Spinal cord (tissue), 10 donors: ENCODE results near the gene GCNT3. TPM values are rescaled to one million over a fixed set of nuclear protein-coding genes. Genes with fewer than 3 reads are reported as not detected.

Source experiments
- DNase-seq, 6 donors: peaks; one replicate each; pipeline versions ENCODE4 v3.0.0 to v3.0.0-alpha.2; 2013 to 2015; ENCODE audit warnings: low spot score in 6 of 6, low read depth in 4 of 6
- H3K27ac ChIP-seq: one replicate; pipeline ENCODE4 v1.5.1; 2013; ENCODE audit warnings: low read depth, low read length, control low read depth
- H3K27me3 ChIP-seq: one replicate; pipeline ENCODE4 v1.6.1; 2013; ENCODE audit warnings: low read length; ENCODE audit not compliant: control insufficient read depth, insufficient read depth
- H3K36me3 ChIP-seq: one replicate; pipeline ENCODE4 v1.6.1; 2013; ENCODE audit warnings: low read length; ENCODE audit not compliant: control insufficient read depth, insufficient read depth
- H3K4me1 ChIP-seq: one replicate; pipeline ENCODE4 v1.6.1; 2013; ENCODE audit warnings: low read length; ENCODE audit not compliant: control insufficient read depth, insufficient read depth
- H3K4me3 ChIP-seq: one replicate; pipeline ENCODE4 v1.5.1; 2013; ENCODE audit warnings: low read depth, low read length, control low read depth
- H3K9me3 ChIP-seq: one replicate; pipeline ENCODE4 v1.6.1; 2013; ENCODE audit warnings: low read length; ENCODE audit not compliant: control insufficient read depth, insufficient read depth
- WGBS: methylation state at CpG from one replicate; pipeline ENCODE4 v1.1.5; 2013; ENCODE audit warnings: missing lambda C conversion rate; ENCODE audit not compliant: insufficient coverage; 5-methylcytosine and 5-hydroxymethylcytosine counted together
- polyA plus RNA-seq, 2 donors: library from polyadenylated mRNA; unstranded; fragments of 120-200 nt; gene quantifications; one replicate each; pipeline ENCODE4 v1.2.1, GENCODE V29; 2013; ENCODE audit not compliant: insufficient read length in 2 of 2
- small RNA-seq: library from RNA; depleted of rRNA; stranded (forward); fragments of <200 nt; gene quantifications from one replicate; pipeline ENCODE3, GENCODE V24; 2014; ENCODE audit warnings: low replicate concordance
- total RNA-seq, 2 donors: library from RNA; depleted of rRNA in 1 of 2; stranded (reverse); fragments of 120-200 nt in 1 of 2; fragments of >200 nt in 1 of 2; gene quantifications; one replicate each; pipeline versions ENCODE4 v1.2.3 to v1.2.4, GENCODE V29; 2013 to 2014
- donor health status: healthy.

Gene GCNT3
- total and polyA plus RNA-seq, 4 donors: 0.10 to 1.1 (median 0.28) TPM

- Histone ChIP-seq H3K4me3 (no peak overlapping the region), H3K9me3 (no peaks in the 10 kb centered on the region), H3K36me3 (peaks cover 32% of the 10 kb centered on the region), H3K27me3 (no peaks in the 10 kb centered on the region), H3K27ac (no peak overlapping the region), H3K4me1 (no peaks in the 10 kb centered on the region)
- no peak for DNase-seq
- WGBS: no CpG with 5 or more reads among the region's 8 CpGs
Observed at GRCh38 chr15:59668556-59668955, 57.0 kb downstream of the GCNT3 start.

Small RNA genes within 50 kb of the gene (small RNA-seq; reads per million reads assigned to genes)
- not detected for gene RNA5SP396

Other genes starting within 250 kb of the GCNT3 start
- 10 to 100 TPM; 38.6 to 46.1 TPM for gene MYO1E, start 238.9 kb upstream of the GCNT3 start, total RNA-seq
- gene MYO1E, start 238.9 kb upstream of the GCNT3 start, polyA plus RNA-seq: 10 to 100 TPM; 28.7 to 38.9 TPM
- gene FAM81A, start 173.6 kb upstream of the GCNT3 start, total RNA-seq: 10 to 100 TPM in 1 of 2 donors, 1 to 10 TPM in 1; 5.7 to 19.4 TPM
- 10 to 100 TPM; 23.9 to 24.8 TPM for gene FAM81A, start 173.6 kb upstream of the GCNT3 start, polyA plus RNA-seq
- gene GTF2A2, start 45.7 kb downstream of the GCNT3 start, total RNA-seq: 10 to 100 TPM; 53.9 to 85.8 TPM
- gene GTF2A2, start 45.7 kb downstream of the GCNT3 start, polyA plus RNA-seq: 100 to 1,000 TPM; 161 to 182 TPM
- gene BNIP2, start 77.5 kb downstream of the GCNT3 start, total RNA-seq: 10 to 100 TPM; 74.9 to 83.5 TPM
- 10 to 100 TPM; 32.2 to 35.9 TPM for gene BNIP2, start 77.5 kb downstream of the GCNT3 start, polyA plus RNA-seq